Mucosa of rectum (tissue), 2 donors: ENCODE measurements around the gene CNTRL.

Experiments used
- H3K27ac ChIP-seq, 2 donors: one replicate each; pipeline ENCODE4 v1.7.0; 2013; ENCODE audit warnings: inconsistent platforms in 2 of 2, low read depth in 2 of 2, low read length in 2 of 2
- H3K27me3 ChIP-seq, 2 donors: one replicate each; pipeline ENCODE4 v1.7.0; 2013; ENCODE audit warnings: low read length in 2 of 2; ENCODE audit not compliant: control insufficient read depth in 2 of 2, insufficient read depth in 2 of 2
- H3K36me3 ChIP-seq, 2 donors: one replicate each; pipeline ENCODE4 v1.7.0; 2013; ENCODE audit warnings: low read length in 2 of 2; ENCODE audit not compliant: control insufficient read depth in 2 of 2, insufficient read depth in 2 of 2
- H3K4me1 ChIP-seq, 2 donors: one replicate each; pipeline ENCODE4 v1.7.0; 2013; ENCODE audit warnings: low read length in 2 of 2, mild to moderate bottlenecking in 1 of 2; ENCODE audit not compliant: control insufficient read depth in 2 of 2, insufficient read depth in 2 of 2
- H3K4me3 ChIP-seq, 2 donors: one replicate each; pipeline ENCODE4 v1.7.0; 2013; ENCODE audit warnings: low read length in 2 of 2
- H3K9ac ChIP-seq, 2 donors: one replicate each; pipeline ENCODE4 v1.7.0; 2013; ENCODE audit warnings: low read length in 2 of 2, low read depth in 1 of 2, mild to moderate bottlenecking in 1 of 2
- H3K9me3 ChIP-seq, 2 donors: one replicate each; pipeline ENCODE4 v1.7.0; 2013; ENCODE audit warnings: low read length in 2 of 2; ENCODE audit not compliant: control insufficient read depth in 2 of 2
- donor health status: healthy.
- donor health status: Normal muscosa, but diverticular disease.

The CNTRL gene

GRCh38 chr9:121185178-121185745 lies 110.5 kb downstream of the CNTRL start:
- Histone ChIP-seq H3K4me1 (no peaks in the 10 kb centered on the region), H3K27me3 (no peaks in the 10 kb centered on the region), H3K27ac (no peak overlapping the region), H3K9ac (no peak overlapping the region), H3K36me3 (peaks cover 29 to 35% of the 10 kb centered on the region in 2 donors), H3K9me3 (no peaks in the 10 kb centered on the region), H3K4me3 (no peak overlapping the region)

- H3K4me3 ChIP-seq, result no peak overlapping the region
- no peak overlapping the region for H3K9ac ChIP-seq
- H3K36me3 ChIP-seq, result peaks cover 23 to 31% of the 10 kb centered on the region in 2 donors
- H3K27ac ChIP-seq, result no peak overlapping the region
- no peaks in the 10 kb centered on the region for H3K4me1 ChIP-seq
- H3K9me3 ChIP-seq, result no peaks in the 10 kb centered on the region
- H3K27me3 ChIP-seq, result no peaks in the 10 kb centered on the region
Measured at GRCh38 chr9:121185774-121186403, 111.1 kb downstream of the CNTRL start.

- Histone ChIP-seq H3K27me3 (no peaks in the 10 kb centered on the region), H3K27ac (no peak overlapping the region), H3K9me3 (no peaks in the 10 kb centered on the region), H3K4me1 (no peaks in the 10 kb centered on the region), H3K4me3 (no peak overlapping the region), H3K36me3 (peaks cover 12 to 20% of the 10 kb centered on the region in 2 donors), H3K9ac (no peak overlapping the region)
Measured at GRCh38 chr9:121187636-121188305, 113.0 kb downstream of the CNTRL start.

GRCh38 chr9:121189006-121189405 lies 114.3 kb downstream of the CNTRL start:
- H3K9ac ChIP-seq, result no peak overlapping the region
- H3K9me3 ChIP-seq, result no peaks in the 10 kb centered on the region
- H3K27me3 ChIP-seq, result no peaks in the 10 kb centered on the region
- H3K27ac ChIP-seq, result no peak overlapping the region
- peaks cover 12 to 20% of the 10 kb centered on the region in 2 donors for H3K36me3 ChIP-seq
- H3K4me3 ChIP-seq, result no peak overlapping the region
- peaks cover 0 to 2% of the 10 kb centered on the region in 2 donors for H3K4me1 ChIP-seq

- Histone ChIP-seq H3K4me1 (peaks cover 0 to 3% of the 10 kb centered on the region in 2 donors), H3K27ac (no peak overlapping the region)
Measured at GRCh38 chr9:121189660-121190059, 114.9 kb downstream of the CNTRL start.

GRCh38 chr9:121191235-121191634 lies 116.5 kb downstream of the CNTRL start:
- Histone ChIP-seq H3K9me3 (no peaks in the 10 kb centered on the region), H3K4me3 (no peak overlapping the region), H3K36me3 (peaks cover 3 to 10% of the 10 kb centered on the region in 2 donors), H3K9ac (no peak overlapping the region), H3K4me1 (peaks cover 2 to 5% of the 10 kb centered on the region in 2 donors), H3K27me3 (no peaks in the 10 kb centered on the region), H3K27ac (no peak overlapping the region)

More at GRCh38 chr9:121189660-121190059, 114.9 kb downstream of the CNTRL start:
- Histone ChIP-seq H3K9me3 (no peaks in the 10 kb centered on the region), H3K9ac (no peak overlapping the region), H3K27me3 (no peaks in the 10 kb centered on the region), H3K36me3 (peaks cover 12 to 20% of the 10 kb centered on the region in 2 donors), H3K4me3 (no peak overlapping the region)

GRCh38 chr9:121192518-121192917 lies 117.8 kb downstream of the CNTRL start:
- Histone ChIP-seq H3K27me3 (no peaks in the 10 kb centered on the region), H3K9me3 (no peaks in the 10 kb centered on the region), H3K4me3 (no peak overlapping the region), H3K4me1 (peaks cover 10 to 14% of the 10 kb centered on the region in 2 donors), H3K9ac (no peak overlapping the region), H3K36me3 (peaks cover 3 to 5% of the 10 kb centered on the region in 2 donors), H3K27ac (no peak overlapping the region)

- Histone ChIP-seq H3K27me3 (no peaks in the 10 kb centered on the region), H3K36me3 (peaks cover 3 to 5% of the 10 kb centered on the region in 2 donors), H3K27ac (no peak overlapping the region), H3K9ac (no peak overlapping the region), H3K9me3 (no peaks in the 10 kb centered on the region), H3K4me1 (peaks cover 11 to 19% of the 10 kb centered on the region in 2 donors), H3K4me3 (no peak overlapping the region)
Measured at GRCh38 chr9:121192959-121193640, 118.3 kb downstream of the CNTRL start.

- no peaks in the 10 kb centered on the region for H3K27me3 ChIP-seq
- H3K4me3 ChIP-seq, result no peak overlapping the region
- no peaks in the 10 kb centered on the region for H3K36me3 ChIP-seq
- H3K27ac ChIP-seq, result no peak overlapping the region
- no peak overlapping the region for H3K9ac ChIP-seq
- no peaks in the 10 kb centered on the region for H3K9me3 ChIP-seq
- H3K4me1 ChIP-seq, result peaks cover 24 to 33% of the 10 kb centered on the region in 2 donors
Measured at GRCh38 chr9:121194730-121195129, 120.0 kb downstream of the CNTRL start.

GRCh38 chr9:121196389-121196788 lies 121.6 kb downstream of the CNTRL start:
- no peaks in the 10 kb centered on the region for H3K9me3 ChIP-seq
- peaks cover 33 to 44% of the 10 kb centered on the region in 2 donors for H3K4me1 ChIP-seq
- no peak overlapping the region for H3K27ac ChIP-seq
- H3K27me3 ChIP-seq, result no peaks in the 10 kb centered on the region
- H3K4me3 ChIP-seq, result no peak overlapping the region
- H3K9ac ChIP-seq, result no peak overlapping the region
- no peaks in the 10 kb centered on the region for H3K36me3 ChIP-seq
